Heart right ventricle (tissue), 16 donors: Measurements from ENCODE around the gene ZBTB49. TPM values are rescaled to one million over a fixed set of nuclear protein-coding genes. Genes with fewer than 3 reads are reported as not detected.
A peak's percentile ranks its signal among the peaks of the same experiment; 100 is the strongest.

Experiments used
- ATAC-seq, 8 donors: fragments of 200-7000 bp; cut with Tn5 transposase; one replicate each; pipeline ENCODE4 v1.9.1; 2020; ENCODE audit warnings: mild to moderate bottlenecking in 8 of 8, moderate library complexity in 8 of 8, moderate number of reproducible peaks in 1 of 8
- DNase-seq, 2 donors: peaks; one replicate each; pipeline ENCODE4 v3.0.0-alpha.2; 2020
- H3K27ac ChIP-seq, 10 donors: fragments of 200-600 bp; sonication (generic) in 2 of 10; one replicate each; pipeline versions ENCODE4 v1.5.0 to v1.8.0; 2020 to 2022; ENCODE audit warnings: mild to moderate bottlenecking in 3 of 10
- H3K27me3 ChIP-seq, 7 donors: fragments of 200-600 bp; one replicate each; pipeline ENCODE4 v1.8.0; 2021 to 2022; ENCODE audit warnings: mild to moderate bottlenecking in 2 of 7
- H3K36me3 ChIP-seq, 9 donors: fragments of 200-600 bp; sonication (generic) in 1 of 9; one replicate each; pipeline versions ENCODE4 v1.5.0 to v1.8.0; 2020 to 2022; ENCODE audit warnings: mild to moderate bottlenecking in 2 of 9
- H3K4me1 ChIP-seq, 9 donors: fragments of 200-600 bp; sonication (generic) in 1 of 9; one replicate each; pipeline versions ENCODE4 v1.5.0 to v1.8.0; 2020 to 2022; ENCODE audit warnings: mild to moderate bottlenecking in 4 of 9
- H3K4me3 ChIP-seq, 10 donors: fragments of 200-600 bp; sonication (generic) in 2 of 10; one replicate each; pipeline versions ENCODE4 v1.5.0 to v1.8.0; 2020 to 2022; ENCODE audit warnings: mild to moderate bottlenecking in 7 of 10, moderate library complexity in 2 of 10
- H3K9me3 ChIP-seq, 11 donors: fragments of 200-600 bp in 10 of 11; sonication (generic) in 2 of 11; one replicate each; pipeline versions ENCODE4 v1.5.0 to v1.8.0; 2013 to 2022; ENCODE audit warnings: mild to moderate bottlenecking in 2 of 11, control low read depth in 1 of 11, moderate library complexity in 1 of 11
- CTCF ChIP-seq, 9 donors: fragments of 200-600 bp; sonication (generic) in 2 of 9; IDR thresholded peaks; one replicate each; pipeline versions ENCODE4 v1.5.0 to v1.8.0; 2021 to 2022; ENCODE audit warnings: antibody characterized with exemption in 9 of 9, mild to moderate bottlenecking in 5 of 9, moderate library complexity in 1 of 9
- WGBS, 2 donors: extraction: QIAGEN DNeasy Blood & Tissue Kit; methylation state at CpG; one replicate each; pipeline ENCODE4 v1.1.7; 2013; ENCODE audit warnings: inconsistent platforms in 1 of 2; 5-methylcytosine and 5-hydroxymethylcytosine counted together
- intact Hi-C, 10 donors: fragments of 100-400 bp; cut with DNase I; formaldehyde crosslinking; loops; one replicate each; pipeline versions ENCODE4 v1.11.1 to v1.14.2; 2022
- polyA plus RNA-seq, 2 donors: library from polyadenylated mRNA; stranded (reverse); fragments of 200-250 nt; gene quantifications; one replicate each; pipeline ENCODE4 v1.2.3, GENCODE V29; 2013
- total RNA-seq, 10 donors: library from RNA; stranded (reverse); fragmentation: NEBNext Ultra II Directional in 3 of 10; extraction: Animal tissue kit (Norgen Biotek cat#: 25700) in 3 of 10; gene quantifications; one replicate each; pipeline versions ENCODE4 v1.2.1 to v1.2.4, GENCODE V29; 2021 to 2023
- donor health status: Arrhythmogenic right ventricular cardiomyopathy.
- donor health status: ischemic (EF 13 %, LVEDD 7.1; RV severe dilation, severe dysfunction).
- donor health status: healthy with polysubstance abuse.
- donor health status: DM: no; HTN: yes; CAD: no.
- donor health status: DM: no; HTN: no; CAD: no.
- donor health status: ischemic (EF 25% LVEDD 6.9; RV normal size, moderate dysfunction).
- donor health status: ischemic (EF 25% LVEDD 5.7; RV mildly dilated, moderate dysfunction).
- donor health status: healthy.
- donor health status: DM: yes; HTN: yes; CAD: no.
- donor health status: Ischemic cardiomyopathy.
- donor health status: ischemic (EF 35%, LVEDD 5.7; RV mildly dilated, moderate dysfunction).
- donor health status: nonischemic (EF 11% LVEDD 7.7; RV severe dilation, severe dysfunction).
- donor health status: DM: yes; HTN: yes; CAD: no.
- donor health status: PGD.
- donor health status: ischemic (EF 29% LVEDD 5.4; RV normal size, mild dysfunction).
- donor health status: nonischemic (EF 23%, LVEDD 6.1; RV moderate dilation, normal function).

Gene ZBTB49
- total and polyA plus RNA-seq, 12 donors = 2.1 to 6.0 (median 4.3) TPM

GRCh38 chr4:4316150-4316495, 26.1 kb downstream of the ZBTB49 start:
- intact Hi-C loops = no loop called here
- H3K4me1 ChIP-seq = no peaks in the 10 kb centered on the region
- no peak for DNase-seq
- H3K27ac ChIP-seq = peak overlapping the region in 1 of 10 donors; percentile 27
- ATAC-seq = no peak
- 94 to 95% methylated on average over 13 of the region's 13 CpGs for WGBS, 2 donors
- peaks cover 0 to 97% (median 34%) of the 10 kb centered on the region in 9 donors for H3K36me3 ChIP-seq
- no peaks in the 10 kb centered on the region for H3K9me3 ChIP-seq
- H3K4me3 ChIP-seq = no peak overlapping the region
- TF ChIP-seq CTCF (IDR thresholded peaks at IDR 0.05) = no peak
- no peaks in the 10 kb centered on the region for H3K27me3 ChIP-seq

GRCh38 chr4:4317496-4318232, 27.6 kb downstream of the ZBTB49 start:
- H3K4me1 ChIP-seq = no peaks in the 10 kb centered on the region
- no peaks in the 10 kb centered on the region for H3K9me3 ChIP-seq
- H3K36me3 ChIP-seq = peaks cover 0 to 100% (median 38%) of the 10 kb centered on the region in 9 donors
- no peak for ATAC-seq
- no peaks in the 10 kb centered on the region for H3K27me3 ChIP-seq
- no peak for DNase-seq
- intact Hi-C loops = no loop called here
- H3K4me3 ChIP-seq = no peak overlapping the region
- no peak for TF ChIP-seq CTCF (IDR thresholded peaks at IDR 0.05)
- no peak overlapping the region for H3K27ac ChIP-seq
- 87 to 88% methylated on average over 23 of the region's 23 CpGs for WGBS, 2 donors

GRCh38 chr4:4320528-4320927, 30.5 kb downstream of the ZBTB49 start:
- Histone ChIP-seq H3K27ac (no peak overlapping the region), H3K4me1 (peaks cover 0 to 14% (median 10%) of the 10 kb centered on the region in 9 donors), H3K9me3 (no peaks in the 10 kb centered on the region), H3K36me3 (peaks cover 0 to 75% (median 27%) of the 10 kb centered on the region in 9 donors), H3K27me3 (no peaks in the 10 kb centered on the region), H3K4me3 (no peak overlapping the region)
- WGBS, 2 donors = 93 to 95% methylated on average over 15 of the region's 15 CpGs
- ATAC-seq (no peak), DNase-seq (no peak)
- no peak for TF ChIP-seq CTCF (IDR thresholded peaks at IDR 0.05)
- intact Hi-C loops = no loop called here

GRCh38 chr4:4320951-4321714, 31.1 kb downstream of the ZBTB49 start:
- WGBS, 2 donors = 93% methylated on average over 26 of the region's 26 CpGs
- Histone ChIP-seq H3K27ac (no peak overlapping the region), H3K36me3 (peaks cover 0 to 69% (median 21%) of the 10 kb centered on the region in 9 donors), H3K27me3 (no peaks in the 10 kb centered on the region), H3K9me3 (no peaks in the 10 kb centered on the region), H3K4me1 (peaks cover 0 to 14% (median 10%) of the 10 kb centered on the region in 9 donors), H3K4me3 (no peak overlapping the region)
- no peak for ATAC-seq
- DNase-seq = no peak
- intact Hi-C loops = no loop called here
- TF ChIP-seq CTCF (IDR thresholded peaks at IDR 0.05) = no peak
